GM21360 (cell line): ENCODE measurements around the gene GOLGA6D.
"Not testable (repeated sequence)": the region's sequence is repeated elsewhere in the genome, so short reads cannot be mapped to it uniquely, and the experiment has no call there.

ENCODE experiments used
- ATAC-seq: cut with Tn5 transposase; IDR thresholded peaks from one replicate; pipeline ENCODE4 v1.9.1; 2021; ENCODE audit warnings: mild to moderate bottlenecking, moderate library complexity; ENCODE audit not compliant: unreplicated experiment

GOLGA6D gene

DNA sequence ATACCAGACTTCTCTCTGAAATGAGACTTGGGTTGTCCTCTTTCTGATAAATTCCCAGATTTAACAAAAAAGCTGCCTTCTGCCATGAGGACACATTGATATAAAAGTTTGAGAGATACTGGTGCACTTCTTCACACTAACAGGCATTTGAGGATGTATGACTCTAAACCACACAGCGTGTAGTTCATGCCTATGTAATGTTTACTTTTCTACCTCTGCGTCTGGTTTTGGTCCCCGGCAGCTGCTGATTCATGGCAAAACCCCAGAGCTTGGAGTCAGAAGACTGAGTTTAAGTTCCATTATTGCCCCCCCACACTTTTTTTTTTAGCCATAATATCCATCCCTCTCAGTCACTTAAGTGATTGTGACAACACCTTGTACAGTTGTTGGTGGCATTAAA is 1.5 kb downstream of the GOLGA6D start:
- ATAC-seq = not testable (repeated sequence)

DNA sequence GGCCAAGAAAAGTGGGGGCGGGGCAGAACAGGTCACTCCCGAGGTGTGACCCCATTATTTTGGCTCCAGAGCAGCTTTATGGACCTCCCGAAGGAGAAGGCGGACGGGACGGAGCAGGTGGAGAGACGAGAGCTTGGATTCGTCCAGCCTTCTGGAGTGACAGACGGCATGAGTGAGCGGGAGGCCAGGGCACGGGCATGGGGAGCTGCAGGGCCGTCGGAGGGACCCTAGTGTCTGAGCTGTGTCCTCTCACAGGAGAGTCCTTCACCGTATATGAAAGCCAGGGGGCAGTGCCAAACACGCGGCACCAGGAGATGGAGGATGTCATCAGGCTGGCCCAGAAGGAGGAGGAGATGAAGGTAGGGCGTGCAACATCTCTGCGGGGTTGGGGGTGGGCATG is 11.0 kb downstream of the GOLGA6D start:
- ATAC-seq = not testable (repeated sequence)

DNA sequence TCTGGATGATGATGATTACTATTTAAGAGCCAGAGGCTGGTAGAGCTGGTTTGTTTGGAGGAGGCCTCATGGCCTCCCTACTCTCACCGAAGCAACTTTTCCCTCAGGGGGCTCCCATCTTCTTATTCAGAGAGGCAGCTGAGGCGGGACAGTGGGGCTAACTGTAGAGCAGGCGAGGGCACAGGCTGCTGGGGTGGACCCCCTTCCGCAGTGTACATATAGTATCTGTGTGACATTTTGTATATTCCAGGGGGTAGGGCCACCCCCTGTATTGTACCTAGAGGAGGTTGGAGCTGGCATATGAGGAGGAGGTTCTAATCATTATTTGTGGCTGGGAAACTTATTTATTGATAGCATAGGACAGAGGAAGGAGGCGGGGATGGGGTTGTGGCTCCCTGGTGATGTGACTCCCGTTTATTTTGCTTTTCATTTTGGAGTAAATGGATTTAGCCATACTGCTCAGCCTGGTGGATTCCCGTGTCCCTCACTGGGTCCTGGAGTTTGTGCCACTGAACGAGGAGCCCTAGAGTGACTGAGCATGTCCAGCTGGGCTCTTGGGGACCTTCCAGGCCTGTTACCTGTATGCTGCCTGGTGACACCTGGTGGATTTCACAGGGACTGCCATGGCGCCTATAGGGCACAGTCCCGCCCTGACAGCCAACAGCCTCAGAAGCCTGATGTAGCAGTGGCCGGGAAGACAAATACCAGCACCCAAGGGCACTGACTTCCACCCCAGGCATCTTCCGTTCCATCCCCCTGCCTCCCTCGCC is 16.1 kb downstream of the GOLGA6D start:
- ATAC-seq = not testable (repeated sequence)

DNA sequence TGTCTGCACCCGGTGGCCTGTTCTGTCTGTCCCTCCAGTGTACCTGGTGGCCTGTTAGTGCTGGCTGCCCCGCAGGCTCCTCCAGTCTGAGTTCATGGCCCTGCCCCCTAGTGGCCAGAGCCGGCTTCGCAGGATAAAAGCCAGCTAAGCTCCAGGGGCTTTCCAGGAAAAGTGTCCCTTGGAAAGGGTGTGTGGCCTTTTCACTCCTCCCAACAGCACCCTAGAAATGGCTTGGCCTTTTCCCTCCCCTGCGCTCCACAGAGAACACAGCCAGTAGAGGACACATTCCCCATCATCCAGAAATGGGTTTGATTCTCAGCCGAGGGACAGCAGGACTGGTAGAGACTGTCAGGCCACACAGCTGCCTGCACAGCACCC is 16.7 kb downstream of the GOLGA6D start:
- not testable (repeated sequence) for ATAC-seq

DNA sequence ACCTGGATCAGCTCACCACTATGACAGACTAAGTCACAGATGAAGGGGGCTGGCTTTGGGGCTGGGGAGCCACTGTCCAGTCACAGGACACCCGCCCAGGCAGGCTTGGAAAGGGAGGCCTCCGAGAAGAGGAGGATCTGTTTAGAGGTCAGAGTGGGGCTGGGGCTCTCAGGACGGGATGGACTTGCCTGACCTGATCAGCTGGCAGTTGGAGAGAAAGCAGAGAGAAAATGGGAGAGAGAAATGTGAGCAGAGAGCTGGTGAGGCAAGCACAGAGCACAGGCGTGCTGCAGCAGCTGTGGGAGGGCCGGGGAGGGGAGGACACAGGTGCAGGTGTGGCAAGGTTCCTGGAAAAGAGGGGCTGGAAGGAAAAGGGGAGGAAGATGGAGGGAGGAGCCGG is 17.4 kb downstream of the GOLGA6D start:
- not testable (repeated sequence) for ATAC-seq

DNA sequence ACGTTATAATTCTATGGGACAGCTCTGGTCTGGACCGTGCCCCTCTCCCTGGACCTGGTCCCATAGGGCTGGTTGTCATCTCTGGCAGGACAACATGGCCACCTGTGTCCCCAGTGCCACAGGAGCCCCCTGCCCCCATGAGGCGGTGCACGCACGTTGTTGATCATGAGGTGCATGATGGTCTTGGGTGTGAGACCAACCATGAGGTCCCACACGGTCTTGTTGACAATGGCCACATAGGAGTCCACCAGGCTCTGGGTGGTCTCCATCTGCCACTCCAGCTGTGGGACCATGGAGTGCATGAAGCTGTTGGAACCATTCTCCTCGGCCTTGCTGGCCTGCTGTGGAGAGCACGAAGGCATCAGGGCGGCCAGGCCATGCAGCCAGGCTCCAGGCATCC is 19.7 kb downstream of the GOLGA6D start:
- ATAC-seq = no peak

DNA sequence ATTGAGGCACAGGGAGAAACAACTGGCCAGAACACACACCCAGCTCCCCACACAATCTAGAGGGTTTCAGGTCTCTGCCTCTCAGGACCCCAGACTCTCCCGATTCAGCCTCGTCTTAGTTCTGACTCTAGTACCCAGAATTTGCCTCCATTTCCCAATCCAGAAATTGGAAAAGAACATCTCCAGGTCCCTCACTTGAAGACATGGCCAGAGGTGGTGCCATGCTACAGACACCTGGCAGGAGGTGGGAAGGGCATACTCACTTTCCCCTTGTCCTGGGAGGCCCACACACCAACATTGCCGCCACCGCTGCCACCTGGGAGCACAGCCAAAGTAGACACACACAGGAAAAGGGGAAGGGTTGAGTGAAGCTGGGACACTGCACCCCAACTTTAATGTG is 20.1 kb downstream of the GOLGA6D start:
- not testable (repeated sequence) for ATAC-seq

DNA sequence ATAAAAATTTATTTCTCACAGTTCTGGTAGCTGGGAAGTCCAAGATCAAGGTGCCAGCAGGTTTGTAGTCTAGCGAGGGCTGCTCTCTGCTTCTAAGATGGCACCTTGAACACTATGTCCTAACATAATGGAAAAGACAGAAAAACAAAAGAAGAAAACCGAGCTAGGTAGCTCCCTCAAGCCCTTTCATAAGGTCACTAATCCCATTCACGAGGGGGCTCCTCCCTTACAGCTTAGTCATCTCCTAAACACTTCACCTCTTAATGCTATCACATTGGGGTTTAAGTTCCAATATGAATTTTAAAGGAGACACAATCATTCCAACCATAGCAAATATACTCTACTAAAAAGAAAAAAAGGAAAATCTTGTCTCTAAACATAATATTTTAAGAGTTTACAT is 23.6 kb downstream of the GOLGA6D start:
- ATAC-seq = no peak

DNA sequence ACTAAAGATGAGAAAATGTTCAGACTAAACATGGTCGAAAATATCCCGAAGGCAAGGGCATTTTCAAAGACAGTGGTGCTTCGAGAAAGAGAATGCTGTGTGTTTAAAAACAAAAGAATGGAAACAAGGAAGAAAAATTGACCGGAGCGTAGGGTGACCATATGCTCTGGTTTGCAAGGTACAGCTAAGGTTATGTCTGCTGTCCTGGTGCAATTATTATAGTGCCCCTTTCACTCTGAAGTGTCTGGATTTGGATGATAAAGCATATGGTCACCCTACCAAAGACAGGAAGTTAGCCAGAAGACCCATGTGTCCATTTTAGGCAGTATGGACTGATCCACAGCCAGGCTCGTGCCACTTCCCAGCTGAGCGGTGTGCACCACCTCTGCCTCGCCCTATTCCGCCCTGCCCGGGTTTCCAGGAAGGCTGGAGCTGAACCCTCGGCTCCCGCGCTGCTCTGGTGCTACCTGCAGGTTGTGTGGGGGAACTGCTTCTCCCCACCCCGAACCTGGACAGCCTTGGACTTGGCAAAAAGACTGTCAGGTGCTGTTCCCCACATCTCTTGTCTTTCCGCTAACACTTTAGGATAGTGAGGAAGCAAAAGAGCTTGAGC is 25.2 kb downstream of the GOLGA6D start:
- ATAC-seq = no peak

DNA sequence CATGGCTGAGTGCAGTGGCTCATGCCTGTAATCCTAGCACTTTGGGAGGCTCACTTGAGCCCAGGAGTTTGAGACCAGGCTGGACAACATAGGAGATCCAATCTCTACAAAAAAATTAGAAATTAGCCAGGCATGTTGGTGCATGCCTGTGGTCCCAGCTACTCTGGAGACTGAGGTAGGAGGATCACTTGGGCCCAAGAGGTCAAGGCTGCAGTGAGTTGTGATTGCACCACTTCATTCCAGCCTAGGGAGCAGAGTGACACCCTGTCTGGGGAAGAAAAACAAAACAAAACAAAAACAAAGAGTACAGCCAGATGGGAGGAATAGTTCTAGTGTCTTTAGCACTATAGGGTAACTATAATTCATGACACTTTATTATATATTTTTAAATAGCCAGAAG is 27.1 kb downstream of the GOLGA6D start:
- no peak for ATAC-seq

DNA sequence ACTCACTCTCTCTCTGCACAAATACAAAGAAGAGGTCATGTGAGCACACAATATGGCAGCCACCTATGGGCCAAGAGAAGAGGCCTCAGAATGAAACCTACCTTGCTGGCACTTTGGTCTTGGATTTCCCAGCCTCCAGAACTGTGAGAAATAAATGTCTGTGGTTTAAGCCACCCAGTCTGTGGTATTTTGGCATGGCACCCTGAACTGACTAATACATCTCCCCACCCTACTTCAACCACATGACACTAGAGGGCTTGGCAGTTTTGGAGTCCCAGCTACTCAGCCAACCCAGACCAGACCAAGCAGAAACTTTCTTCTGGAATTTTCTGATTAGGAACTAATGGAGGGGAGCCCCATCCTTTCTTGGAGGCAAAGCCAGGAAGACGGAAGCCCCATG is 29.9 kb downstream of the GOLGA6D start:
- not testable (repeated sequence) for ATAC-seq

DNA sequence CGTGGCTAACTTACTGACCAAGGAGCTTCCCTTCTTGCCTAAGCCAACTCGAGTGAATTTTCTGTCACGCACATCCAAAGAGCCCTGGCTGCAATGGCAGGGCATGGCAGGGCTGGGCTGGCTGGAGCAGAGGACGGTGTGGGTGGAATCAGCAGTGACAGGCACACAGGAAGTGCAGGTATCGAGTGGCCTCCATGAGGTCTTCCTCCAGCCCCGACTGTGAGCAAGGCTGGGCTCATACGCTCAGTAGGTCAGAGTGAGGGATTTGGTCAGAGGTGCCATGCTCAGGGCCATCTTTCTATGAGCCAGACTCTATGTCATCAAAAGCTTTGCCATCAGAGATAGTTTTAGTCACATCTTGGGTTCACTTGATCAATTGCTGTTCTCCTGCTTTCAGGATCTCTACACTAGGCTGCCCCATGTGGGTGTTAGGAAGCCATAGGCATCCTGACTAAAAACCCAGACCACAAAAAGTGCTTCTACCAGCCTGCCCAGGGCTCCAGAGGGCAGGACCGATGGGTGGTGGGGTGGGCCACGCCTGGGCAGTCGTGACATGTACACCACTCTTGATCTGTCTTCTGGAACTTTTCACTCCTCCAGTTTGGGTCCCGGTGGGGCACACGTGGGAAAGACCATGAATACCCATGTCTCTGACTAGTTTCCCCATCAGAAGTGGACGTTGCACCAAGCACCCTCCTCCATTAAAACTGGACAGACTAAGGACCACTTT is 30.6 kb downstream of the GOLGA6D start:
- ATAC-seq = no peak

DNA sequence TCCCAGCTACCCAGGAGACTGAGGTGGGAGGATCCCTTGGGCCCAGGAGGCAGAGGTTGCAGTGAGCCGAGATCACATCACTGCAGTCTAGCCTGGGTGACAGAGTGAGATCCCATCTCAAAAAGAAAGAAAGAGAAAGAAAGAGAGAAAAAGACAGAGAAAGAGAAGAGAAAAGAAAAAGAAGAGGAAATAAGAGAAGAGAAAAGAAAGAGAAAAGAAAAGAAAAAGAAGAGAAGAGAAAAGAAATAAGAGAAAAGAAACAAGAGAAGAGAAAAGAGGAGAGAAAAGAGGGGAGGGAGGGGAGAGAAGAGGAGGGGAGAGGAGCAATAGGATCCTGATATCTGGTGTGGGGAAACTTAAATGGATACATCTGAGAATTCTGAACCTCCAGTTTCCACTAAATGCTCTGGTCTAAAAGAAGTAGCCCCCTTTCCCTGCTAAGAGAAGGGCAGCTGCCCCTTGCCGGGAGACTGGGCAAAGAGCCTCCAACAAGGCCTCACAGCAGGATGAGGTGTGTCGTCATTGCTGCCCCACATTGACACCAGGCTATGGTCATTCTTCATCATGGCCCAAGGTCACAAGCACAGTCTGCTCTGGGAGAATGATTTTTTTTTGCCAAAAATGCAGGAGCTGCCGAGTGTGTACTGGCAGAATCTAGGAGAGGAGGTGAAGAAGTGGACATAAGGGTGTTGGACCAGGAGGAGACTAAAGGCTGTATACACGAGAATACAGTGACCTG is 32.1 kb downstream of the GOLGA6D start:
- ATAC-seq = no peak

DNA sequence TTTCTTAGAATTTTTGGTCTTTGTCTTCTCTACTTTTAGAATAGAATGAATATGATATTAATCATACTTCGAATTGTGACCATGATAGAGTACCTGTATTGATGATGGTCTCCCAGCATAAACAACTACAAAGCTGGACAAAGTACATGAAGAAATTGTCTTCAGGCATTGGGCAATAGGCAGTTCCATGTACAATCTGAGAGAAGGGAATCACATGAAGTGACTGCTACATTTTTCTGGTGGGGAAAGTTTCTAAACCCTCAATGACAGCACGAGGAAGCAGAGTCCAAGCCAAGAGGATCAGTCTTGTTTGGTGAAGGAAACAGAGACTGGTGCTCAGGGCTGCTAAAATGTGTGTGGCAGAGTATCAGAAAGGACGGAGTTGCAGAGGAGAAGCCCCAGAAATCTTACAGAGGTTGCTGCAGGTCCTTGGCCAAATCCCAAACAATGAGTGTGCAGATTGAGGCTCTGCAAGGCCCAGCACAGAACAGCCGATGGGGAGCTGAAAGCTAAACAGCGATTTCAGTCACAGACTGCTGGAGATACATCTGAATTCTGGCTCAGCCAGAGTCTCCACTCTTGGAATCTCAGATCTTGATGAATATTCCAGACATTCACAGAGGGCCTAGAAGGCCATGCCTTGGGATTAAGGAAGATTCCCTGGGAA is 36.7 kb downstream of the GOLGA6D start:
- not testable (repeated sequence) for ATAC-seq

DNA sequence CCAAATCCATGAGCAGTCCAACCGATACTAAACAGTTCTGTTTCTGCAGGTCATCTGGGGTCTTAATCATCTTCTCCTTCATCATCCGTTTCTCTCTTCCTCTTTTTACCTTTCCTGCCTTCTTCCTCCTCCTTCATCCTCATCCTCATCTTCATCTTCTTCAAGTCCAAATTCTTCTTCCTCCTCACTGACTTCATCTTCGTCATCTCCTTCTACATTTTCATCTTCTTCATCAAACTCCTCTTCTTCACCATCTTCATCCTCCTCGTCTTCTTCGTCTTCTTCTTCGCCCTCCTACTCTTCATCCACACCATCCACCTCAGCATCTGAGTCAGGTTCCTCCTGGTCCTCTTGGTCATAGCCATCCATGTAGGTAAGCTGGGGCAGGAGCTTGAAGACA is 39.1 kb downstream of the GOLGA6D start:
- no peak for ATAC-seq

DNA sequence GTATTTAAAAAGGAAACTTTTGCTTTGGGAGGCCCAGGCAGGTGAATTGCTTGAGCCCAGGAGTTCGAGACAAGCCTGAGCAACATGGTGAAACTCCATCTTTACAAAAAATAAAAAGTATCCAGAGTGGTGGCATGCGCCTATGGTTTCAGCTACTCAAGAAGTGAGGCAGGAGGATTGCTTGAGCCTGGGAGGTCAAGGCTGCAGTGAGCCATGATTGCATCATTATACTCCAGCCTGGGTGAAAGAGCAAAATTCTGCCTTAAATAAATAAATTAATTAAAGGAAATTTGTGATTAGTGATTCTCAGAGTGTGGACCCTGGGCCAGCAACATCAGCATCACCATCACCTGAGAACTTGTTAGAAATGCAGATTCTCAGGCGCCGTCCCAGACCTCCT is 43.3 kb downstream of the GOLGA6D start:
- ATAC-seq = no peak

DNA sequence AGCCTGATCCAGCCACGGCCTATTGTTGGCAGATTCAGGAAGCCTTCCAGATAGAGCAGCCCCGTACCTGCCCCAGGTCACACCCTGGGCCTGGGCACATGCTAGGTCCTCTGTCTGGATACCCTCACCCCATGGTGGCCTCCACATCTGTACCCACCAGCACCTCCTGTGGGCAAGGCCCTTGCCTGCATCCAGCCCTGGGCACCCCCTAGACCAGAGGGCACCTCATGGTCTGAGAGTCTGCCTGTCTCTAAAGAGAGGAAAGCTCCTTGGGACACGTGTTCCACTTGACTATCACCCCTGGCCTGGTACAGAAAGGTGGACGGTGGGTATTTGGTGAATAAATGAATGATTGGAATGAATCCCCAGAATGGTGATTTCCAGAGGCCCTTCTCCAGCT is 44.4 kb downstream of the GOLGA6D start:
- ATAC-seq = no peak

DNA sequence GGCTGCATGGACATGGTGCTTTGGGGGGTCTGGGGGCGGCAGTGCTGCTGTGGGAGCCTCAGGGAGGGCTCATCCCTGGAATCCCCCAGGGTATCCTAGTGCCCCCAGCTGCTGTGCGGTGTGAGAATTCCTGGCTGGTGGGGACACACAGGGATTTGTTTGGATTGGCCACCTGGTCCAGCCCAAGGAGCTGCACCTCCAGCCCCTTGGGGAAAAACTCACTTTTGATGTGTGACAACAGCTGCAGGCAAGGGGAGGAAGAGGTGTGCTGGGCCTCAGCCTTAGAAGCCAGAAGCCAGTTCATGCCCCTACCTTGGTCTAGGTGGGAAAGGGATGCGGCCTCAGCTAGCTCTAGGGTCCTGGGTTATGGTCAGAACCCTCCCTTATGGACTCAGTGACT is 44.9 kb downstream of the GOLGA6D start:
- no peak for ATAC-seq

DNA sequence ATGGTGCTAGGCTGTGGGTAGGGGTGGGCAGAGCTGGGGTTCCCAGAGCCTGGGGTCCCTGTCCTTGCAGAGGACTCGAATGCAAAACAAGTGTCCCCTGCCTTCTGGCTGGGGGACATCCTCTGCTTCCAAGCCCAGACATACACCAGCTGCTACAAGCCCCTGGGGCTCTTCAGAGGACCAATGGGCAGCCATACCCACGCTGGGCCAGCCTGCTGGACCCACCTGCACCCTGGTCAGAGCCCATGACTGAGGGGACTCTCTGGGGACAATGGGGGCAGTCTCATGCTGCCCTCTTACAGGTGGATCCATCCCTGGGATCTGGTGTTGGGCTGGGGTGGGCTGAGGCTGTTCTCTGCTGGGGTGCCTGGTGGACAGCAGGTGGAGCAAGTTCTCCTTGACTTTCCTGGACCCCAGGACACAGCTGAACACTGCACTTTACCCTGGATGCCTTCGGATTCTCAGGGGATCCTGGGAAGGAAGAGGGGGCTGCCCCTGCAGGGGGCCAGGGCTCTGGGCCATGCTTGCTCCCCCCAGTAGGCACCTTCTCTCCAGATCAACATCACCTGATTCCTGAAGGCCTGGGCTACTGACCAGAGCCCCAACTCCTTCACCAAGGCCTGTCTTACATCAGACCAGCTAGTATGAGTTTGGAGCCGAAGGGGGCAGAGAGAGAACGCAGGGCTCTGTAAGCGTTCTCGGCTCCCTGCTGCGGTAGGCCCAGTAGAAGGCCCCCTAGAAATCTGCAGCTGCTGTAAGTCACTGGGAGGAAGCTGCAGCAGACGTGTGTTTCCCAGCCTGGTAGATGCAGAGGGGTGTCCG is 46.1 kb downstream of the GOLGA6D start:
- no peak for ATAC-seq

DNA sequence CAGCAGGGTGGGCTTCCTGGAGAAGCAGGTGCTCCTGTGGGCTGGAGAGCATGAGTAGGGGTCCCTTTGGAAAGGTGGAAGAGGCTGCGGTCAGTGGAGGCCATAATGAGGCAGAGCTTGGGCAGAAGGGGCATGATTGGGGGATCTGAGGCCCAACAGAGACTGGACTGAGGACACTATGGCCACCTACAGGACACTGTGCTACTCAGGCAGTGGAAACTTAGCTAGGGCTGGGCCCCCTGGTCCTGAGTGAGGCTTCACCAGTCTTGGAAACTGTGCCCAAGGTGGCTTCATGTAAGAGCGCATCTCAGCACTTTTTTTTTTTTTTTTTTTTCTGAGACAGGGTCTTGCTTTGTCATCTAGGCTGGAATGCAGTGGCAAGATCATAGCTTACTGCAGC is 46.9 kb downstream of the GOLGA6D start:
- no peak for ATAC-seq
